Activated T-cell treated with anti-CD3 and anti-CD28 coated beads for 1 hour (primary cell): Measurements from ENCODE around the gene PPP1CC.
"Not testable (repeated sequence)": the region's sequence is repeated elsewhere in the genome, so short reads cannot be mapped to it uniquely, and the experiment has no call there.

Experiments used
- DNase-seq: peaks from one replicate; pipeline ENCODE4 v3.0.0-alpha.2; 2020; ENCODE audit warnings: low read depth

The PPP1CC gene

GRCh38 chr12:110725267-110725666, 17.4 kb downstream of the PPP1CC start:
- no peak for DNase-seq

- not testable (repeated sequence) for DNase-seq
These were observed 19.8 kb downstream of the PPP1CC start for GRCh38 chr12:110722892-110723291.

DNA sequence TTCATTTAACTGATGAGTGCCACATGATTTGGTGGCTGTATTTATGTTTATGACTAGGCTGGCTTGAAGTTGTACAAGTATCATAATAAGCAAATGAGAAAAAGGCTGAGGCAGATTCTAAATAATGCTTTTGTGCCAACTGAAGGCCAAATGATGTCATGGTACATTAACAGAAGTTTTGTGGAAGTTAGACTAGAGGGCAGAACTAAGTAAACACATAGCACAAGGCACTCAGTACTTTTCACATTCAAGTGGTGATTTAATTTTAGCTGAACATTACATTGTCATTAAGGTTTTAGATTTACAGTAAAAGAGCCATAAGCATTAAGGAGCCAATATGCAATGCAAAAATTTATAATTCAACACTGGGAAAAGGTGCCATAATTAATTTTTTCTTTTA, 21.1 kb downstream of the PPP1CC start:
- DNase-seq = no peak

DNA sequence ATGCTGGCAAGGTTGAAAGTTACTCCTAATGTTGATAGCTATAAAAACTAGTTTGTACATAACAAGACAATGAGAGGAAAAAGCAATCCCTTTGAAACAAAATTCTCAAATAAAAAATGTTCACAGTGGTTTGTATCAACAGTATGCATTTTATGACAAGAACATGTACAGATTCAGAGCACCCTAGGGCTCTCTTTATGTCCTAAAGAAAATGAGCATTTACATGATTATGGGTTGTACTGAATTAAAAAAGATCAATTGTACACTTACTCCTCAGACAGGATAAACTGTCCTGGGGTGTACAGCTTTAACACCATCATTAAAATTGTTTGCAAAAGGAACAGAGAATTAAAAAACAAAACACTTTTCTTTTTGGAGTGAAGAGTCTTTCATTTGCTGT, 22.2 kb downstream of the PPP1CC start:
- no peak for DNase-seq

GRCh38 chr12:110718222-110718908, 24.3 kb downstream of the PPP1CC start:
- DNase-seq = no peak

DNA sequence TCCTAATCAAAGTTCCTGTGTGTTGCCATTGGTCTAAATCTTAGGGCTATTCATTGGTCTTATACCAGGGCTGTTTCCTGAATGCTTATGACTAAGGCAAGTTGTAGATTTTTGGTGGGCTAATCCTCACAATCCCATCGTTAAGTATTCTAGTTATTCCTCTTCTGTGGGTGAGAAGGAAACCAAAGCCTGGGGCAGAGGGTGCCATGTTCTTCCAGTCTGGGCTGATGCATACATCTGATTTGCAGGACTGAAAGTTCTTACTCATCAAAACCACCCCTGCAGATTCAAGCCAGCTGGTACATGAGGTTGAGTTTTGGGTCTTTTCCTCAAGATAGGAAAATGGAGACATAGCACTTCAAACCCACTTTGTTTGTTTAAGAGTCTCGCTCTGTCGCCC, 25.7 kb downstream of the PPP1CC start:
- DNase-seq = no peak

GRCh38 chr12:110708917-110709316, 33.8 kb downstream of the PPP1CC start:
- DNase-seq = no peak

DNA sequence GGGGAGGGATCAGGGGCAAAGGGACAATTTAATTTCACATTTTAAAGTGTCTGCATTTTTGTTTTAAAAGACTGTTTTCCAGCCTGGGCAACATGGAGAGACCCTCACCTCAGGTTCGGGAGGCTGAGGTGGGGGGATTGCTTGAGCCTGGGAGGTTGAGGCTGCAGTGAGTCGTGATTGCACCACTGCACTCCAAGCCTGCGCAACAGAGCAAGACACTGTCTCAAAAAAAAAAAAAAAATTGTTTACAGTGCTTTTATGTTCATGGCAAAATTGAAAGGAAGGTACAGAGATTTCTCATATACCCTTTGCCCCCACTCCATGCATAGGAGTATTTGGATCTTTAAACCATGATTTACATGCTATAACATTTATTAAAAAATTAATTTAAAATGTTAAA, 37.4 kb downstream of the PPP1CC start:
- no peak for DNase-seq

GRCh38 chr12:110704750-110705149, 37.9 kb downstream of the PPP1CC start:
- DNase-seq = no peak

GRCh38 chr12:110704231-110704630, 38.5 kb downstream of the PPP1CC start:
- no peak for DNase-seq

DNA sequence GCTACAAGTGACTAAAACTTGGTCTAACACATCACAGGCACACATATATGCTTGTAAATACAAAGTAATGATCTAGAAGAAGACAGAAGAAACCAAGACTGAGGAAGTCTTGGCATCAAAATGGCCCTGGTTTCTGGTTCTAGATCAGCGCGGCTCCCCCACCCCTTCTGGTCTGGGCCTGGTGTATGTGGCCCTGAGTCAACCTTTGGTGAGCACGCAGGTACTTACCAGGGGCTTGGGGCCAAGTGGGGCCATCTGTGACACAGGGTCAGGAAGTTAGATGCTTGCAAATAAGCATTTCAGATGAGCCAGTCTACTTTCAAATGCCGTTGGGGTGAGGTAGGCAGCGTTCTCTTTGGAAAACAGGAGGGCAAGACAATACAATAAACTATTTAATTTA, 40.6 kb downstream of the PPP1CC start:
- no peak for DNase-seq

DNA sequence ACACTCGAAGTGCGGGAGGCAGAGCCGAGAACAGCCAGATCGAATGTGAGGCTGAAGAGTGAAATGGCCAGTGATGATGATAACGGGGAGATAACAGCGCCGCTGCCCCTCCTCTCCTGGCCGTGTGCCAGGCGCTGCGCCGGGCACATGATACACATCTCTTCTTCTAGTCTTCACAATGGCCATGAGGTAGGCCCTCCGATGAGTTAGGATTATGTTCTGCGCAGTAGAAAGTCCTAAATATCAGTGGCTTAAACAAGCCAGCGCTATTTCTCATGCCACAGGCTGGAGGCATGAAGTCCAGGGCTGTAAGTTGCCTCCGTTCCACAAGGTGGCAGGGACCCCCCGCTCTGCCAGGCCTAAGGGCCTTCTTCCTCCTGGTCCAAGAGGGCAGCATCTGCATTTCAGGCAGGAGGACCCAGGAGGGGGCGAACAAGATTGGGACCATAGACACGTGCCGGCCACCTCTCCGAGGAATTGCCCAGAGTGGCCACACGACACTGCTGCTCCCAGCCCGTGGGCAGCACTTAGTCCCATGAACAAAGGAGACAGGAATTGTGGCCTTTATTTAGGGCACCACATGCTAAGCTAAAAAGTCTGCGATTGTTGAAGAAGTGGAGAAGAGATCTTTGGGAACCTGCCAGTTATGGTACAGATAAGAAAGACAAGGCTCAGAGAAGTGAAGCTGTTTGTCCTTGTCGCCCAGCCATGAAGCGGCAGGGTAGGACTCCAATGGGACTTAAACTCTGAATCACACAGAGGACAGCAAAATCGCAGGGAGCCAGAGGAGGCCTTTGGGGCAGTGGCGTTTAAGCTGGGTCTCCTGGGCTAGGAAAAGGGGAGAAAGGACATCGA, 42.9 kb downstream of the PPP1CC start:
- no peak for DNase-seq

DNA sequence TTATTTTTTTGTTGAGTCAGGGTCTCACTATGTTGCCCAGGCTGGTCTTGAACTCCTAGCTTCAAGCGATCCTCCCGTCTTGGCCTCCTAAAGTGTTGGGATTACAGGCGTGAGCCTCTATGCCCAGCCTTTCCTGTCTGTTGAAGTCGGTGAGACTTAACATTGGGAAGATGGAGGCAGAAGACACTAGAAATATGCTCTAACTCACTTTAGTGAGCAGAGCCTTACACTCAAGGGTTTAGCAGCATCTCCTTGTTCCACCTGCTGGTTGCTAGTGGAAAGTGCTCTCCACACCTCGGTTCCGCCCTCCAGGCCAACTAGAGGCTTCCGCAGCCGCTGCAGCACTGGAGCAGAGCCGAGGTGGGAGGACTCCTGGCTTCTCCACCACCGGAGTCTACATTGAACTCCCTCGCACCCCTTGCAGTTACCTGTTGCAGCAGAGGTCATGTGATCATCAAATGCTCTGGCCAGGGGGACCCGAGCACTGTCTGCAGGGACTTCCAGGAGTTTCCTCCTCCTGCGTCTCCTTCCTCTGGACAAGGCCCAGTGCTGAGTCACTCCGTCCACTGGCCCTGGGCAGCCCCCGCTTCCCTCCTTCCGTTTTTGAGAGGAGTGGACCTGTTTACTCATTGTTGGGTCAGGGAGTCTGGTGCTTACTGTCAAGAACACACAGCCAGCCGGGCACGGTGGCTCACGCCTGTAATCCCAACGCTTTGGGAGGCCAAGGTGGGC, 44.4 kb downstream of the PPP1CC start:
- peak; percentile 59 for DNase-seq

DNA sequence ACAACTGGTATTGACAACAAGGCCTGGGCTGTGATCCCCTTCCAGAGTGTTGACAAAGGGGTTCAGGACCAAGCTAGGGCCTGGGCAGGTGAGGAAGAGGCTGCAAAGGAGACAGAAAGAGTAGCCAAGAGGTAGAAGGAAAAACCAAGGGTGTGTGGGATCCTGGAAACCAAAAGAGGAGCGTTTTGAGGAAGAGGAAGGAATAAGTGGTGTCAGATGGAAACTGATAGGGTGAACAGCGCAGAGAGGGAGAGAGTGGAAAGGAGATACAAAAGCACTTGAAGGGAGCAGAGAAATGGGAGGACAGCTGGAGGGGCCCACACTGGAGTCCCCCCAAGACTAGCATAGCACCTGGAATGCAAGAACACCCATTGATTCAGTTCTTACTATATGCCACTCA, 45.5 kb downstream of the PPP1CC start:
- DNase-seq = no peak

DNA sequence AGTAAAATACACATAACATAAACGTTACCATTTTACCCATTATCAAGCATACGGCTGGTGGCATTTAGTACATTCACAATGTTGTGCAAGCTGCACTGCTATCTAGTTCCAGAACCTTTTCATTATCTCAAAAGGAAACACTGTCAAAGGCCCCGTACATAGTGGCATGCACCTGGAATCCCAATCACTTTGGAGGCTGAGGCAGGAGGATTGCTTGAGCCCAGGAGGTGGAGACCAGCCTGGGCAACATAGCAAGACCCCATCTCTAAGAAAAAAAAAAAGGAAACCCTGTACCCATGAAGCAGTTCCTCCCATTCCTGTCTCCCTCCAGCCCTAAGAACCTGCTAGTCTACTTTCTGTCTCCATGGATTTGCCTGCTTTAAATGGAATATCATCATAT, 46.4 kb downstream of the PPP1CC start:
- no peak for DNase-seq

GRCh38 chr12:110694330-110694901, 48.3 kb downstream of the PPP1CC start:
- DNase-seq = no peak

DNA sequence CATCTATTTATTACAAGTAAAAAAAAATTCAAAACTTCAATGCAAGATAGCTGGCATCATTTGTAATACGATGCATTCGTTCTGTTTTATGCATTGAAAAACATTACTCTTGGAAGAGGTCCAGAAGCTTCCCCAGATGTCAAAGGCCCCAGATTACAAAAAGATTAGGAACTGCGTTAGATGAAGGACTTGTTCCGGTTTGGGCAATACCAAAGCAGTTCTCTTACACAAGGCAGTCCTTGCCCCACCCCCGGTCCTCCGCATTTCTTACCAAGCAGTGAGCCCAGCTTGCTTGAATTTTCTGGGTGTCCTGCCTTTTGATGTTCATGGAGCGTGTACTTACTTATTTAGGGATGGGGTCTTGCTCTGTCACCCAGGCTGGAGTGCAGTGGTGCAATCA, 49.0 kb downstream of the PPP1CC start:
- no peak for DNase-seq

DNA sequence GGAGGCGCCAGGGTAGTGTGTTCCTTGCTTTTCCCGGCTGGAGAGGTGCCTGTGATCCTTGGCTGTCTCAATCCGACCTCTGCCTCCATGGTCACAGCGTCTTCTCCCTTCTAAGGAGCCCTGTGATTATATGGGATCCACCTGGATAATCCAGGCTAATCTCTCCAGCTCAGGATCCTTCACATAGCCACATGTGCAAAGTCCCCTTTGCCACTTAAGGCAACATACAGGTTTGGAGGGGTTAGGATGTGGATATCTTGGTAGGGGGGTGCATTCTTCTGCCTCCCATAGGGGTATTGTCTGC, 52.6 kb downstream of the PPP1CC start:
- DNase-seq = no peak

GRCh38 chr12:110689281-110690126, 53.2 kb downstream of the PPP1CC start:
- peak; percentile 41 for DNase-seq

DNA sequence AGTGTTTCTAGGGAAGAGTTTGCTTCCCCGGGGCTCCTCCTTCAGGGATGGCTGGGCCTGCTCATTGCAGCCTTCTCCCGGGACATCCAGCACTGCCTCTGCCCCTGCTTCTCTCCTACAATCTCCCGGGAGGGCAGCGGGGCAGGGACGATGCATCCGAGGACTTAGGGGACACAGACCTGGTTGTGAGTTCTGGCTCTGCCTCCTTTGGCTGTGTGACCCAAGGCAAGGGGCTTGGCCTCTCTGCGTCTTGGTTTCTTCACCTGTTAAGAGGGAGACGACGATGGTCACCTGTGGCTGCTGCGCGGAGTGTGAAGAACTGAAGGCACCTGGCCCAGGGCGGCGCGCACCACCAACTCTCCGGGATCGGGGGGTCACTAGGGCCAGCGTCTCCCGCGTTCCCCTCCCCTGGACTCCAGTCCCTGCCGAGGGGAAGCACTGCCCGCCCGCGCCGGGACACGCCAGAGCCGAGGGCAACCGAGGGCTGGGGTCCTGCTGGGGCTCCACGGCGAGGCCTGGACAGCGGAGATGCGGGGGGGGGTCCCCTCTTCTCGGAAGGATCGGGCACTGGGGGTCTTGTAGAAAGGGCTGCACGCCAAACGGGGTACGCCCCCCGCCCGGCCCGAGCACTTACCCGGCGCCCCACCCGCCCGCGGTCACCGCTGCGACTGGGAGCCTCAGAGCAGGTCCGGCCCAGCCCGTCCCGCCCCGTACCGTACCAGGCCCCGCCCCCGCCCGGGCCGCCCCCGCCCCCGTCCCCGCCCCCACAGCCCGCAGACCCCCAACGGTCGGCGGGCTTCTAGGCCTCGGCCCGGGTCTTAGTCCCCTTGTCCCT, 54.0 kb downstream of the PPP1CC start, which contains the start of gene HVCN1:
HVCN1 (minus strand) TSS at position 670 of the 835 bp plus-strand sequence. CDS start 5,870 bp downstream, outside the sequence.
- DNase-seq = peak; percentile 25
